Stimulated activated CD4-positive, alpha-beta T cell treated with anti-CD3 and anti-CD28 coated beads, TNF-alpha, amount 100 ng/mL, for 4 hours (primary cell): Measurements from ENCODE around the gene CD3E.
"Not testable (repeated sequence)": the region's sequence is repeated elsewhere in the genome, so short reads cannot be mapped to it uniquely, and the experiment has no call there.

Source experiments
- DNase-seq, 3 experiments: peaks; one replicate each; pipeline ENCODE4 v3.0.0-alpha.2; 2020; ENCODE audit warnings: low read depth in 3 of 3

The CD3E gene

DNA sequence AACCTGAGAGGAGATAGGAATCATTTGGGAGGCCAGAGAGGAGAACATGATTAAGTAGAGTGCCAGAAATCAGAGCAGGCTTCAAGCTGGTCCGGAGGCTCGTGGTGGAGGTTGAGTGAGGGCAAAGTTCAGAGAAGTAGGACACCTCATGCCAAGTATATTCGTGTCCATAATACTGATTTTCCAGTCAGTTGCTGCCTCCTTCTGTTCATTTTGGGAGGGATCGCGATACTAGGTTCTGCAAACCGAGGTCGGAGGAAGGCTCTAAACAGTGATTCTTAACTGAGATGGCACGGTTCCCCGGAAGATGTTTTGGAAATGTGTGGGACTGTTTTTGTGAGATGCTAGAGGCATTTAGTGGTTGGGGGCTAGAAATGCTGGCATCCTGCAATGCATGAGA lies 13.6 kb upstream of the CD3E start:
- DNase-seq: no peak

DNA sequence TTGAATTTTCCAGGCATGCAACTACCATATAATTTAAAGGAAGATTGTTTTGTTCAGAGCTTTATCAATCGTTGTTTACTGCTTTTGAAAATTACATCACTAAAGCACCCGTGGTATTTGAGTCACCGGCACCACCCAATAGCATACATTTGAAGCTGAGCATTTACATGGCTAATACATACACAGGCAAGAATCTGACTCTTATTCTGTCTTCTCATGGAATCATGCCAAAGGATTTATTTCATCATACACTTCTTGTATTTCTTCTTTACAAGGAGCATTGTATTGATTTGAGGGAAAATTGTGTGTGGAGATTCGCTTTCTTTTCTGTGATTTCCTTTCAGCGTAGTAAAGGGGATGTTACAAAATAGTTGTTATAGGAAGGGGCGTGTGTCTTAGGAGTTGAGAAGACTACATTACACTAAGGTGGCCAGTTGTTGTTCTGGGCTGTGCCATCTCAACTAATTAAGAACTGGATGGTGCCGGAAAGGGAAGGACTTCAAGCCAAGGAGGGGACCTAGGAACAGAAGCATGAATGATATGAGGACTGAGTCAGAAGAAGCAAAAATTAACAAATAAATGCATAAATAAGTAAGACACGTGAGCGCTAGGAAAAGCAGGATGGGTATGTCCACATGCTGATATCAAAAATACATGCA lies 12.9 kb upstream of the CD3E start:
- DNase-seq: no peak

DNA sequence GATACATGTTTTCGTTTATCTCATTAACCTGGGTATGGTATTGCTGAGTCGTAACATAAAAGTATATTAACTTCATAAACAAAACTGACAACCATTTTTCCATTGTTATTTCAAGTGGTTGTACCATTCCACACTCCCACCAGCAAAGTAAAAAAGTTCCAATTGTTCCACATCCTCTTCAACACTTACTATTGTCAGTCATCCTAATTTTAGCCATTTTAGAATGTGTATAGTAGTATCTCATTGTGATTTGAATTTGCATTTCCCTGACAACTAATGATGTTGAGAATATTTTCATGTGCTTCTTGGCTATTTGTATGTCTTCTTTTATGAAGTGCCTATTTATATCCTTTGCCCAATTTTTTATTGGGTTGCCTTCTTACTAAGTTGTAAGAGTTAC lies 10.5 kb upstream of the CD3E start:
- no peak for DNase-seq

DNA sequence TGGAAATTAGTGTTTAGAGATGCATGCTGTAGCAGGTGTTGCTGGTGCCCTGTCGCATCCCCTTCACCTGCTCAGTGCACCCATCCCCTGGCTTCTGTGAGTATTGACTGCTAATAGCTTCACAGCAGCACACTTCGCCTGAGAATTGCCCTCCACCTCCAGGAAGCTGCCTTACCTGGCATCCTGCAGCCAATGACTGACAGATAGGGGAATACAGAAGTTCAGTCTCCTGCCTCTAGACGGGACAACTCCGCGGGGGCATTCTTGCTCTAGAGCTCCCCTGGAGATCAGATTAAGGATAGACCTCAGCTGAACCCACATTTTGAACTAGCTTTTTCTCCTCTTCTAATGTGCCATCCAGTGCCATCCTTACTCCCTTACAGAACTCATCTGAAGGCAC lies 9.3 kb upstream of the CD3E start:
- DNase-seq: no peak

DNA sequence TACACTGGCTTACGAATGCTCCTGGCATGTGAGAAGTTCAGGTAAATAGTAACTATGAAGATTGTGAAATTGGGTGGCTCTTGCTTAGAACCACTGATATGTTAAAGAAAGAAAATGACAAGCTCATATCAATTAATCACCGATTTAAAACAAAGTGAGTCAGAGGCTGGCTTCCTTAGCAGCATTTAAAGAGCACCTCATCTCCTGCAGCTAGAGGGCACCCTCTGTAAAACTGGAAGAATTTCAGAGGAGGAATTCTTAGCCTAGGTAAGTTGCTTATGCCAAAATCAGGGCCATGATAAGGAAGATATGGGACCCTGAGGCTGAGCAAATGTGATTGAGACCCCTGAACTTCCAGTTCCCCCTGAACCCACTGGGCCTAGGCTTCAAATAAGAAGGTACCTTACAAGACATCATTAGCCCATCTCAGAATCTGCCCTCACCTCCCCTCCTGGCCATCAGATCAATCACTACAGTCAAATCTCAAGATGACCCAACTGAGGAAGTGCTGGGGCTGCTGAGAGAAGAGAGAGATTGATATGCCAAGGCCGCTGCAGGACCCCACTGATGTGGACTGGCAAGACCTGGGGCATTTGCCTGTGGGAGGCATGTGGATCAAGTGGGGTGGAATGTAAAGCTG lies 8.6 kb upstream of the CD3E start:
- DNase-seq: peak in 1 of 3 experiments; percentile 43

DNA sequence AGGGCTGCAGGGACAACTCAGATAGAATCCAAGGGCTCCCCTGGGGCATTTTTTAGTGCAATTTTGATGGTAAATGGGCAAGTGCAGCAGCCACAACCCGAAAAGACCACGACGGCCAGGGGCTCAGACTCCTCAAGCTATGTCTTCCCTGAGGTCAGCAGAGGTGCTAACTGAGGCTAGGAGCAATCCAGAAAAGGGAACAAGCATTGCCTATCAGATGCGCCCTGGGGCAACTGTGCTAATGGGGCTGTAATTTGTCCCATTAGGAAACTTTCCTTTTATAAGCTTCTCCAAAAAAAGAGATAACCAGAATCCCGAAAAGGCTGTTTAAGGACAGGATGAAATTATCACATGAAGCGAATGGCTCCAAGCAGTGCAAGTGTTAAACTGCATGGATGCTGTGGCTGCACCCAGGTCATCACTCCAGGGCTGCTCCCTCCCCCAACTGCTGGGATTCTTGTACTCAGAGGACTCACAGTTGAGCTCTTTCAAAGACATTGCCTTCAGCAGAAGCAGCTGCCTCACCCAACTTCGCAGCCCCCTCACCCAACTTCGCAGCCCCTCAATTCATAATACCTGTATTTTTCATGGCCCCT lies 2.8 kb upstream of the CD3E start:
- DNase-seq: no peak

DNA sequence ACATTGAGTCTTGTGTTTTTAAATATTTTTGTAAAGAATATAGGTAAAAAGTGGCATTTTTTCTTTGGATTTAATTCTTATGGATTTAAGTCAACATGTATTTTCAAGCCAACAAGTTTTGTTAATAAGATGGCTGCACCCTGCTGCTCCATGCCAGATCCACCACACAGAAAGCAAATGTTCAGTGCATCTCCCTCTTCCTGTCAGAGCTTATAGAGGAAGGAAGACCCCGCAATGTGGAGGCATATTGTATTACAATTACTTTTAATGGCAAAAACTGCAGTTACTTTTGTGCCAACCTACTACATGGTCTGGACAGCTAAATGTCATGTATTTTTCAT lies 333 bp upstream of the CD3E start:
- no peak for DNase-seq

DNA sequence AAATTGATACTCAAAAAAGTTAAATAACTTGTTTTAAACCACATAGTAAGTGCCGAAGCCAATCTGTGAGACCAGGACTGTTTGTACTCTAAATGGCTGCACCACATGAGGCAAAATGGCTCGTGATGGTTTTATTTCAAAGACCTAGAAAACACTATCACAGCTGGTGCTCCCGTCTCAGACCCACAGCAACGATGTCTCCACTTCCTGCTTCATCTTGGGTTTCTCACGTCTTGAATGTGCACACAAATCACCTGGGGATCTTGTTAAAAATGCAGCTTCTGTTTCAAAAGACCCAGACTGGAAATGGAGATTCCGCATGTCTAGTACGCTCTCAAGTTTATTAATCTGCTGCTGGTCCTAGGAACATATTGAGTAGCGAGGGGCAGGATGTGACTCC lies 1.2 kb downstream of the CD3E start:
- no peak for DNase-seq

DNA sequence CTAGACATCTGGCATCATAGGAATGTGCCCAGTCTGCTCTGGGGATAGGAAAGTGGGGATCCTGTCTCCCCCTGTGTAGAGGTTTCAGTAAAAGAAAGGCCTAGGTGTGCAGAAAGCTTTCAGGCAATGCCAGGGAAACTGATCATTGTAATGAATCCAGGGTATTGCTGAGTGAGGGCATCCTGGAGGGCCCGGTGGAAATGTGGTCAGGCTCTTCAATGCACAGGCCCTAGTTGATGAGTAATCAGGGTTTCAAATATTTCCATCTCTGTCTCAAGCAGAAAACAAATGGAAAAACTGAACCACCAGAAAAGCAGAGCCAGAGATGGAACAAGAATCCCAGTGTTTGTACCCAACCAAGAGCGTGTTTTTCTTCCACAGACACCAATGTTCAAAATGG lies 2.0 kb downstream of the CD3E start:
- peak in 1 of 3 experiments; percentile 47 for DNase-seq

DNA sequence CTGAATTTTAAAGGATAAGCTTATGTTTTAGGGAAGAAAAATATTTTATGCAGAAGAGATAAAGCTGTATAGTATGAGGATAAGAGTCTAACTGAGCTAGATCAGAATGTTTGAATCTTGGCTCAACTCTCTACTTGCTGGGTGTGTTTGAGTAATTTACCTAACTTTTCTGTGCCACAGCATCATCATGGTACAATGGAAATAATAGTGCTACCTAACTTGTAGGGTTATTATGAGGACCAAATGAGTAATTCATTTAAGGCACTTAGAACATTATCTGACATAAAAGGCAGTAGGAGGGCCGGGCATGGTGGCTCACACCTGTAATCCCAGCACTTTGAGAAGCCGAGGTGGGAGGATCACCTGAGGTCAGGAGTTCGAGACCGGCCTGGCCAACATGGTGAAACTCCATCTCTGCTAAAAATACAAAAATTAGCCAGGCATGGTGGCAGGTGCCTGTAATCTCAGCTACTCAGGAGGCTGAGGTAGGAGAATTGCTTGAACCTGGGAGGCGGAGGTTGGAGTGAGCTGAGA lies 4.5 kb downstream of the CD3E start:
- DNase-seq: not testable (repeated sequence)

DNA sequence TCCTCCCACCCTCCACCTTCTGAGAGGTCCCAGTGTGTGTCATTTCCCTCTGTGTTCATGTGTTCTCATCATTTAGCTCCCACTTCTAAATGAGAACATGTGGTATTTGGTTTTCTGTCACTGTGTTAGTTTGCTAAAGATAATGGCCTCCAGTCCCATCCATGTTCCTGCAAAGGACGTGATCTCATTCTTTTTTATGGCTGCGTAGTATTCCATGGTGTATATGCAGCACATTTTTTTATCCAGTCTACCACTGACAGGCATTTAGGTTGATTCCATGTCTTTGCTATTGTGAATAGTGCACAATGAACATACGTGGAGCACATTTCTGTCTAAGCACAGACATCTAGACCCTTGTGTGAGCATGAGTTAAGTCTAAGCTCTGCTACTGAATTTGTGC lies 5.7 kb downstream of the CD3E start:
- no peak for DNase-seq

DNA sequence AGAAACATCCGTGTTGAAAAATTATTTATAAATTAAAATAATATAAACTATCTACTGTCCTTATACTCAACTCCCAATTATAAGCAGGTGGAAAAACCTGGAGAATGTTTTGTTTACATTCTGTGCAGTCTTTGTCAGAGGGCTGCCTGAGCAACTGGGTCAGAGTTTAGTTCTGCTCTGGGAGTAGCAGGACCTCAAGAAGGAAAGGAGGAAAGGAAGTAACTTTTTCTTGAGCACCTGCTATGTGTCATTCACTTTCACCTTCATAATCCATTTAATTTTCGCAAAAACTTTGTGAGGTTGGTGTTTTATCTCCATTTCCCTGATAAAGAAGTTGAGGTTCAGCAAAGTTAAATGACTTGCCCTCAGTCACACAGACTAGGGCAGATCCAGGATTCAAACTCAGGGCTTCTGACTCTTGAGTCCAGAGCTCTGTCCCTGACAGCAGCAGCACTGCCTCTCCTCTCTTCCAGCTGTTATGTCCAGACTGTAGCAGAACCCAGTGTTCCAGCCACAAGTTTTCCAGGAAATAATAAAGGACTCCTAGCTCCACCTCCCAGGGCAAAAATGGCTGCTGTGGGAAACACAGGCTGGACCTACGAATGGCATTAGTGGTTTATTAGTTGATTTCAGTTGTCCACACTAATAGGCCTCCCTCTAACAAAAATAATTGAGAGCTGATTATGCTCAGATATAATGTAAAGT lies 6.4 kb downstream of the CD3E start:
- no peak for DNase-seq

DNA sequence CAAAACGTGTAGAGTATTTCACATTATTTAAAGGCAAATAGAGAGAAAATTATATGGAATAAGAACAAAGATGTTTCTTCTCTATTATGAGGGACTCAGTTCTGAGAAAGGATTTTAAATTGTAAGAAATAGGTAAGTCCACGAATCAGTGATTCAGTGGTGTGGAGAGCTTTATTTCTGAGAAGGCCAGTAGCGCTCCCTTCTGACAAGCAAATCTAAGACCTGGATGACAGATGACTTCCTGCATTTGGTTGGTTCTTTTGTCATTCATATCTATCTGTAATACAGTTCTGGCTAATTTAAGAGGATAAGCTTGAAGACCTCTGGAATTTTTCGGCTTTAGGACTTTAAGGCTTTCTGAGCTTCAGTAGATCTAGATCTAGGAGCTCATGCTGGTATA lies 7.0 kb downstream of the CD3E start:
- DNase-seq: no peak

DNA sequence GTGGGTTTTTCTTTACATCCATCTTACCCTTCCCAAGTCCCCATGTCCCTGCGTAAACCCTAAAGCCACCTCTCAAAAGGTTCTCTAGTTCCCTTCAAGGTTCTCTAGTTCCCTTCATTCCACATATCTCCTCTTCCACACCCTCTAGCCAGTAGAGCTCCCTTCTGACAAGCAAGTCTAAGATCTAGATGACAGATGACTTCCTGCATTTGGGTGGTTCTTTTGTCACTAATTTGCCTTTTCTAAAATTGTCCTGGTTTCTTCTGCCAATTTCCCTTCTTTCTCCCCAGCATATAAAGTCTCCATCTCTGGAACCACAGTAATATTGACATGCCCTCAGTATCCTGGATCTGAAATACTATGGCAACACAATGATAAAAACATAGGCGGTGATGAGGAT lies 7.8 kb downstream of the CD3E start:
- no peak for DNase-seq

DNA sequence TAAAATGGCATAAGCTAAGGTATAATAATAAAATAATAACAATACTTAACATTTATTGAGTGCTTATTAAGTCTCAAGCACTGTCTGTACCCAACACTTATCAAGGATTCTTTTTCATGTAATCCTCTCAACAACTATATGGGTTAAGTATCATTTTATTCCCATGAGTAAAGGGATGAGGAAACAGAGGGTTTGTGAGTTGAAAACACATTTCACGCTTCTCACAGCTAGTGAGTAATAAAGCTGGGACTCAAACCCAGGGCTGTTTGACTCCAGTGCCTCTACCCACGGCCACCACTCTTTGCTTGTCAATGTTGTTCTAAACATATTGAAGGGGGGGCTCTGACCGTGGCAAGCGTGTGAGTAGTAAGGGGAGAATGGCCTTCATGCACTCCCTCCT lies 8.7 kb downstream of the CD3E start:
- DNase-seq: no peak

DNA sequence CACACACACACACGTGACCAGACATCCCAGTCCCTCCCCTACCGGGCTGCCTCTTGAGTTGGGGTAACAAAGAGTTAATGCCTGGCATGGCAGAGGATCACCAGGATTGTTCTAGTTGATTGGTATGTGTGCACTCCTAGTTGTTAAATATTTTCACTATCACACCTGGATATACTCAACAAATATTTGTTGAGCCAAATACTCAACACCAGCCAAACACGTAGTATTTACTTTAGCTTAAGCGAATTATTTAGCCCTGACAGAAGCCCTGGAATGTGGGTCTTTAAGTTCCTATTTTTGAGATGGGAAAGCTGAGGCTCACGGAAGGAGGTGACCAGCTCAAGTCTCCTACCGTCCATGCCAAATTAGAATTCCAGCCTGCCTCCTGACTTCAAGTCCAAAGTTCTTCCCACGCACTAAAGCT lies 10.5 kb downstream of the CD3E start:
- no peak for DNase-seq

DNA sequence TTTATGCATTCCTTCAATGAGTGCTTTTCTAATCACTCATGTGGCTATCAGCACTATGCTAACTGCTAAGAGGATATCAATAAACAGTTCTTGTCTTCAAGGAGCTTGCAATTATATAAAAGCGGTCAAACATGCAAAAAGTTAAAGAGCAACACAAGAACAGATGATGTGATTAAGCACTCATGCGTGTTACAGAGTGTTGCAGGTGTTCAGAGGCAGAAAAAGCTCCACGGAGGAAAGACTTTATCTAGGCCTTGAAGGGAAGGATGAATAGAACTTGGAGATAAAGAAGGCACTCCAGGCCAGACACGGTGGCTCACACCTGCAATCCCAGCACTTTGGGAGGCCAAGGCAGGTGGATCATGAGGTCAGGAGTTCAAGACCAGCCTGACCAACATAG lies 13.6 kb downstream of the CD3E start:
- DNase-seq: no peak

DNA sequence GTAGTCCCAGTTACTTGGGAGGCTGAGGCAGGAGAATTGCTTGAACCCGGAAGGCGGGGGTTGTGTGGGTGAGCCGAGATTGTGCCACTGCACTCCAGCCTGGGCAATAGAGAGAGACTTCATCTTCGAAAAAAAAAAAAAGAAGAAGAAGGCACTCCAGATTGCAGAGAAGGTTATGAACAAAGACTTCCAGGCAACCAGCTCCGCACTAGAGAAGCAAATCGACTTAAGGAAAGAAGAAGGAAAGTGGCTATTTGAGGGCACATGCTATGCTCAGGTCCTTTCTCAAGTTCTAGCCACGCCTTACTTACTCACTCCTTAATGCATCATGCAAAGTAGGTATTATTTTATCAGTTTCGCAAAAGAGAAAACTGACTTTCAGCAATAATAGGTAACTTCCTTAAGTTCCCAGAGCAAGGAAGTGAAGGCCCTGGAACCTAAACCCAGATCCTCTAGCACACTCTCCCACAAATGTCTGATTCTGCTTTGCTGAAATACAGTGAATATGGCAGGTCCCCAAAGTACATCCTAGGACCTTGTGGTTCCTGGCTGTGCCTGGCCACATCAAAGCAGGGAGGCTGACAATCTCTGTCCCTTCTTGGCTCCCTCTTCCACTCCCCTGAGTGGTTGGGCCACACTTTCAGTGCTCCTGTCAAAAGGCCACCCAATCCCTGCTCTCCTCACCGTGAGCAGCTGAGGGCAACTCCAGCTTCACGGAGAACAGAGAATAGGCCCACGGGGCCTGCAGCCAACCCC lies 14.2 kb downstream of the CD3E start:
- no peak for DNase-seq

DNA sequence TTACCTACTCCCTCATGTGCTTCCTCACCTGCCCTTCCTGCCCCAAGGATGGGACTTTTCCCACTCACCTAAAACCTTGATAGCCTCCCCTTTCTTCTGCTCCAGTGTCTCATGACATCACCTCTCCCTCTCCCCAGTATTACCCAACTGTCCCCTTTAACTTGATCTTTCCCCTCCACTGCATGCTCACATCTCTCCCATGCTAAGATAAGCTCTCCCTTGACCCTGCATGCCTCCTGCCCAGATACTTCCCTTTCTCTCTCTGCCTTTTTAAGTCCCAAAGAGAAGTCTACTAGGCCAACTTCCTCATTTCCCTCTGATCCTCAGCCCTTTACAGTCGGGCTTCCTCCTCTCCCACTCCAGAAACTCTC lies 14.8 kb downstream of the CD3E start:
- DNase-seq: no peak

DNA sequence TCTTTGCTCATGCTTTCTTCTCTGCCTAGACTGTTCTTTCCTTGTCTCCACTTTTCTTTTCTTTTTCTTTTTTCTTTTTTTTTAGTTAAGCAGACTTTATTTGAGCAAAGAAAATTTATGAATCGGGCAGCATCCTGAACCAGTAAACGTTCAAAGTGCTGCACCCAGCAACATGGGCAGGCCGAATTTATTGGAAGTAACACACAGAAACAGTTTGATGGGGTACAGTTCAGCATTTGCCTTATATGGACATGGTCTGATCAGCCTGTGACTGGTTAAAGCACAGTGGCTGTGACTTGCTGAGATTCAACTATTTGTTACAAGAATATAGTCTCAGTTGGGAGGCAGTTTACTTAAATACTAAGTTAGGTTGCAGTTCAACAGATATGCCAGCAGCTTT lies 16.0 kb downstream of the CD3E start:
- no peak for DNase-seq

DNA sequence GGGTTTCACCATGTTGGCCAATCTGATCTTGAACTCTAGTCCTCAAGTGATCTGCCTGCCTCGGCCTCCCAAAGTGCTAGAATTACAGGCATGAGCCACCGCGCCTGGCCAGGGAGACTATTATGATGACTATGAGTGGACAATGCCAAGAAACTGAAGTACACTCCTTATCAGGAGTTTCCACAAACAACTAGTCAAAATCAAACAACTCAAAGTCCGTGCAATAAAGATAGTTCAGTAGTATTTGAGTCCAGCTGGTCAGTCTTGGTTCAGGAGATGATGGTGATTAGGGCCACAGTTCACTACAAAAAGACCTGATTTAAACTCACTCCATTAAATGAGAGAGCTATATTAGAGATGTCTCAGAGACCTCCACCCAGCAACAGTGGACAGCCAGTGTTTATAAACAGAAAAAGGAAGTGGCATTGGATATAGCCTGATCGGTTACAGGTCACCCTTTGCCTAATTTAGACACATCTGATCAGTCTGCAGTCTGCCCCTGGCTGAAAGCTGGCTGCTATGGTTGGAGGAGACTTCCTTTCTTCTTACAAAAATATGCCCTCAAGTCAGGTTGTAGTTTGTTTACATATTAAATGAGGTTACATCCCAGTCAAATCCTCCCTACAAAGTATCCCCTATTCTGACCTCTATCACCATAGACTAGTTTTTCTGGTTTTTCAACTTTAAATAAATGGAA lies 17.0 kb downstream of the CD3E start:
- DNase-seq: no peak
